ENCODE data around the gene BICDL2. TPM values are rescaled to one million over a fixed set of nuclear protein-coding genes. Genes with fewer than 3 reads are reported as not detected.
A peak's percentile ranks its signal among the peaks of the same experiment; 100 is the strongest.

BICDL2 gene
- total RNA-seq, 1 donor from 2014 or later, result 2.2 TPM

- no peak for DNase-seq (ENCODE audit: low spot score)
Observed at GRCh38 chr16:3049921-3050481, 13.3 kb upstream of the BICDL2 start.

DNA sequence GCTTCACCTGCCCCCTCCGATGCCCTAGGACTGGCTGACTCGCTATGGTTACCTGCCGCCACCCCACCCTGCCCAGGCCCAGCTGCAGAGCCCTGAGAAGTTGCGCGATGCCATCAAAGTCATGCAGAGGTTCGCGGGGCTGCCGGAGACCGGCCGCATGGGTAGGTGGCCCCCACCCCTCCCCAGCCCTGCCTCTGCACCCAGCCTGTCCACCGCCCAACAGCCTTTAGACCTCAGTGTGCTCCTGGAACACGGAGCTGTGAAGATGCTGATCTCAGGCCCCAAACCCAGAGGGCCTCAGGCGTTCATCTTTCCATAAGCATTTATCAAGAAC lies 10.6 kb upstream of the BICDL2 start:
- no peak for DNase-seq (ENCODE audit: low spot score)

GRCh38 chr16:3046641-3047386 lies 10.1 kb upstream of the BICDL2 start:
- DNase-seq (ENCODE audit: low spot score), result no peak

DNA sequence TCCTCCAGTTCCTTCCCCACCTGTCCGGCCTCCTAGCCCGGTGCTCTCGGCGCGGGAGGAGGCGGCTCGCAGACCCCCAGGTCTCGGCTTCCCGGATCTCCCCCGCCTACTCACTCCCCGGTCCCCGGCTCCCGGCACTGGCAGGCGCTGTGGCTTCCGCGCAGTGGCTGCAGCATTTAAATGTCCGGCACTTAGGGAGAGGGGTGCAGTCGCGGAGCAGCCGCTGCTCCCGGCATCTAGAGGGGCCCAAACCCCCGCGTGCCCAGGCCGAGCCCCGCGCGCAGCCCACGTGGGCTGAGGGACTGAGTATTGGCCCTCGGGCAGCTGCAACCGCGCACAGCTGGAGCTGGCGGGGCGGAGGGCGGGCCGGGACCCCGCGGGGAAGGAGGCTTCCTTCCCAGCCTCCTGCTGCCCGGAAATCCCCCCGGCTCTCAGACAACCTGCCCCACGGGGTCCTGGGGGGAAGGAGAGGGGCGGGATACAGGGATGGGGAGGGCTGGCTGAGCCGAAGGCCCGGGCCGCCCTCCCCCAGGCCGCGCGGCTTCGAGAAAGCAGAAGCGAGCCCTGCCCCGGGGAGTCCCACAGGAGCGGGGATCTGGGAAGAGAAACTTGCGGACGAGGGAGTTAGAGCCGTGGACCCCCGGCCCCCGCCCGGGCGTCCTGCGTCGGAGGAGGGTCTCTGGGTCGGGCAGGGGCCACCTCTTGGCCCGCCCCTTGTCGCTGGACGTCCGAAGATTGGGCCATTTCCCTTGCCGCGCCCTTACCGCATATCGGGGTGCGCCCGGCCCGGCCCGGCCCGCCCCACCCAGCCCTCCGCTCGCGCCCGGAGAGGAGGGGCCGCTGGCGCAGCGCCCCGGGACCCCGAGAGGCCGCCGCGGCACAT lies 9.3 kb upstream of the BICDL2 start, which contains the start of gene MMP25:
MMP25 (plus strand) TSS at position 804 of the 883 bp plus-strand sequence. CDS start 357 bp downstream, outside the sequence.
- no peak for DNase-seq (ENCODE audit: low spot score)

DNA sequence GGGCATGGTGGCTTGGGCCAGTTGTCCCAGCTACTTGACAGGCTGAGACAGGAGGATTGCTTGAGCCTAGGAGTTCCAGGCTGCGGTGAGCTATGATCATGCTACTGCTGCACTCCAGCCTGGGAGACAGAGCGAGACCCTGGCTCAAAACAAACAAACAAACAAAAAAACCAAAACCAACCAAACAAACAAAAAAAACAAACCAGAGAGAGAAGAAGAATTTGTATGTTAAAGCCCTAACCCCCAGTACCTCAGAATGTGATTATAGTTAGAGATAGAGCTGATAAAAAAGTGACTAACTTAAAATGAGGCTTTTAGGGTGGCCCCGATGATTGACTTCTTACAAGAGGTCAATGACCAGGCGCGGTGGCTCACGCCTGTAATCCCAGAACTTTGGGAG lies 8.0 kb upstream of the BICDL2 start:
- DNase-seq (ENCODE audit: low spot score), result no peak

- DNase-seq (ENCODE audit: low spot score), result no peak
Observed at GRCh38 chr16:3042376-3042775, 5.6 kb upstream of the BICDL2 start.

DNA sequence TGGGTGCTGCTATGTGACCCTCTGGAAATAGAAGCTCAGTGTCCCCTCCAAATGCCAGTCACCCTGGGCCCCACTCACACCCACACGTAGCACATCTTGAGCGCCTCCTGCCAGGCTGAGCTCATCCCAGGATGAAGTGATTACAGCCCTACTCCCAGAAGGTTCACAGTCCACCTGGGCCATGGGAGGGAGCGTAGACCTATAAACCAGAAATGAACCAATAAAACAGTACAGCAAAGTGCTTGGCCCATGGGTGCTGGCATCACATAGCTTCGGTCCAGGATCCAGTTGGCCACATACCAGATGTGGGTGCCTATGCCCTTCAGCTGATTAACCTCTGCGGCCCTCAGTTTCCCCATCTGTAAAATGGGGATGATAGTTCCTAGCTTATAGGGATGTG lies 2.2 kb upstream of the BICDL2 start:
- DNase-seq (ENCODE audit: low spot score), result no peak

DNA sequence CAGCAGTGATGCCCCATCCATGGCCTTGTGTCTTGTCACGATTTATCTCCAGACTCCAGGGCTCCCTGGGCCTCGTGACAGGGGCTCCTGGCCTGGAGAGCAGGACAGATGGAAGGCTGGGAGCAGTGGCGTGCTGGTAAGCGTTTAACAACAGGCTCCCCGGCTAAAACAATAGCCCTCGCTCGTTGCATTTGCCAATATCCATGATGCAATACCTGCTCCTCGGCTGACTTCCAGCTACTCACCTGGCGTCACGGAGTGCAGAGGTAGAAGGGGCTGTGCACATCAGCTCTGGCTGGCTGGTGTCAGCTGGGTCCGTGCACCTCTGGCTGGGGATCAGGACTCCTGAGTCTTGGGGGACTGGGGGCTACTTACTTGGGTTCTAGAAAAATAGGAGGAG lies 1.5 kb upstream of the BICDL2 start:
- no peak for DNase-seq (ENCODE audit: low spot score)

- no peak for DNase-seq (ENCODE audit: low spot score)
Observed at GRCh38 chr16:3035972-3036725, 595 bp downstream of the BICDL2 start.

DNA sequence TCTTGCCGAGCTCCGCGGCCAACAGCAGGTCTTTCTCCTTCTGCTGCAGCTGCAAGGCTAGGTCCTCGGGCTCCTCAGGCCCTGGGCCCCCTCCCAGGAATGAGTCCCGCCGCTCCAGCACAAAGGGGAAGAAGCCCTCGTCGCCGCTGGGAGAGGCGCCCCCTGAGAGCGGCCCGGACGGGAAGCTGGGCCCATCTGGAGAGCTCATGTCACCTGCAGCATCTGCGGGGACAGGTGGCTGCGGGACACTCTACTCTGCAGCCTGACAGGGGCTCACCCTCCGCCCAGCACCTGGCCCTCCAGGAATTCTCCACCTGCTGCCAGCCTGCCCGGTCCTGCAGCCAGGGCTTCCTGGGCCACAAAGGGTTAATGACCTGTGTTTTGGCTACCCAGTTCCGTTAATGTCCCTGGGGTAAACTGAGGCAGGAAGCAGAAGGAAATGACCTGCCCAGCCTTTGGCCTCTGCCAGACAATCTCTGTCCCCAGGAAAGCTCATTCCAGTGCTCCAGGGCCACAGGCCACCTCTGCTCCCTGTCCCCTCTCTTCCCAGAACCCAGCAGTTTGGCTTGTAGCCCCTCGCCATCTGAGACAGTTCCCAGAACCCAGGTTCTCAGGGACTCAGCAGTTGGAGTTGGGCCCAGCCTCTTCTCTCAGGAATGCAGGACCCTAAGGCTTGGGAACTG lies 1.3 kb downstream of the BICDL2 start:
- no peak for DNase-seq (ENCODE audit: low spot score)

DNA sequence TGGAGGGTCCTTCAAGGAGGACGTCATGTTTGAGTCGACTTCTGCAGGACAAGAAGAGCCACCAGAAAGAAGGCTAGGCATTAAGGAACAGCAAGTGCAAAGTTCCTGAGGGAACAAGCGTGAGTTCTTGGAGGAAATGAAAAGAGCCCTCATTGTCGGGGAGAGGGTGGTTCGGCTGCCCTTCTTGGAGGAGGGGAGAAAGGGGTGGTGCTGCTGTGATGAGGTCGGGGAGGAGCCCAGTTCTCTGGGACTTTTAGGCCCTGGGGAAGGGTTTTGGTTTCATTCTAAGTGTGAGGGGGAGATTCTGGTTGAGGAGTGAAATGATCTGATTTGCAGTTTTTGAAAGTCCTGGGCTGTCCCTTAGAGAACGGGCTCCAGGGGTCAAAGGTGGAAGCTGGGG lies 4.1 kb downstream of the BICDL2 start:
- no peak for DNase-seq (ENCODE audit: low spot score)

- DNase-seq (ENCODE audit: low spot score), result no peak
Observed at GRCh38 chr16:3030222-3031212, 6.2 kb downstream of the BICDL2 start.

DNA sequence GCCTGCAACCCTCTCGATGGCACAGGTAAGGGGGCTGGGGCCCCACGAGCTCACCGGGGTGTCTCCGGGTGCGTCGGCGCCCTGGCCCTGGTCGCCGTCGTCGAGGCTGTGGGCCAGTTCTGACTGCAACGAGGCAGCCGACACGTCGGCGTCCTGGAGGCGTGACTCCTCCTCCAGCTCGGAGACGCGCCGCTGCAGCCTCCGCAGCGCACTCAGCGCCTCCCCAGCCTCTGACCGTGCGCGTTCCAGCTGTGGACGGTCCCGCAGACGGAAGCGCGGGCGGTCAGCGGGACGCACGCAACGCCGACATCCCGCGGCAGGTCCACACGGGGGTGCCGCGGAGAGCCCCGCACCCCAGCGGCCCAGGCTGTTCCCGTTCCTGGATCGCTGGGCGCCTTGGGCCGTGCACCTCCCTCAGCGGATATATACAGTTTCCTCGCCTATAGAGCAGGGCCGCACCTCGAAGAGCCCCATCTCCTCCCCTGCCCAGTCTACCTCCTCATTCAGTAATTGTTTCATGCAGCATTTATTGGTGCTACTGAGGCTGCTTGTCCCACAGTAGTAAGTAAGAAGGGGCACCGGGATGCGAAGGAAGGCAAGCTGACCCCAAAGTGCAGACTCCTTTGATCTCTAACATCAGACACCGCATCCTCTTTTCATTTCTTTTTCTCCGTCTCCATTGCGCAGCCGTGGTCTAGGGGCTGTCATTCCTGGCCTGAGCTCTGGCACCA lies 7.1 kb downstream of the BICDL2 start:
- no peak for DNase-seq (ENCODE audit: low spot score)

DNA sequence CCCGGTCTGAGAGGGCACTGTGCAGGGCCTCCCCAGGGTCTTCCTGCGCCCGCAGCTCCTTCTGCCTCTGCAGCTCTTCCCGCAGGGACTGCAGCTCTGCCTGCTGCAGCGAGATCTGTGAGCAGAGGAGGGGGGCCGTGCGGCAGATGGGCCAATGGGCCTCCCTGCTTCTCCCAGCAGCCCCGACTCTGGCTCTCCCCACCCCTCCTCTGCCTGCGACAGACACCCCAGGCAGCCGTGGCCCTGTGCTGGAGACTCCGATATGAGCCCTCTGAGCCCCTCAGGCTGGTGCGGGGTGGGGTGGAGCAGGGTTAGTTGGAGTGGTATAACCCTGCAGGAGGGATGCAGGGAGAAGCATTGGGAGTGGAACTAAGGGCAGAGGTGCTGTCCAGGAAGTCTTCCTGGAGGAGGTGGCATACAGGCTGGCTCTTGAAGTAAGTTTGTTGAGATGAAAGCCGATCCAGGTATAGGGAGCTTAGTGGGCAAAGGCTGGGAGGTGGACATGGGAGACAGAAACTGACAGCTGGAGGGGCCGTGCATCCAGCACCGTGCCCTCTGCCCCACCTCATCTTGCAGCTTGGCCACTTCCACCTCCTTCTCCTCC lies 7.9 kb downstream of the BICDL2 start:
- no peak for DNase-seq (ENCODE audit: low spot score)

DNA sequence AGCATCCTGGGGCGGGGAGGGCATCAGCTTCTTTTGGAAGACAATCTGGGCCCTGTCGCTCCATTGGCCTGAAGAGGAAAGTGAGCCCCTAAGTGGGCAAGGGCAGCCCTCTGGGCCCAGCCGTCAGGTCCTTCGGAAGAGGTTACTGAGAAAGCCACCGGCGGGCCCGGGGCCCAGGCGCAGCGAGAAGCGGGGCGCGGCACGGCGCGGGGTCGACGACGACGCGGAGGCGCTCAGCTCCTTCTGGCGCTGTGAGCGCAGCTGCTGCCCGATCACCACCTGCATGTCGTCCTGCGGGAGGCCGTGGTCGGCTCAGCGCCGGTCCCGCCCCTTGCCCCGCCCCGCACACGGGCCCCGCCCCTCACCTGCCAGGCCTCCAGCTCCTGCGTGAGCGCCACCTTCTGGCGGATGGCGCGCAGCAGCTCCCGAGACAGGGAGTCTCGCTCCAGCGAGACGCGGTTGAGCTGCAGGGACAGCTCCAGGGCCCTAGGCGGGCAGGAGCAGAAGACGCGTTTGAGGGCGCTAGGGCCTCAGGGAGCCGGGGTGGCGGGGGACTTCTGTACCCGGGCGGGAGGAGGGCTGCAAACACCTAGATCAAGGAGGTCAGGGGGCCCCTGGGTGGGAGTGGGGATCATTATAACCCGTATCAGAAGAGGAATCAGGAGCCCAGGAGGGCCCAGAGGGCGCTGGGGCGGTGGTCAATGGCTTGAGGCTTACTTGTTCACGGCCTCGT lies 8.6 kb downstream of the BICDL2 start:
- DNase-seq (ENCODE audit: low spot score), result peak; percentile 68

- no peak for DNase-seq (ENCODE audit: low spot score)
Observed at GRCh38 chr16:3027489-3027795, 9.3 kb downstream of the BICDL2 start.

- no peak for DNase-seq (ENCODE audit: low spot score)
Observed at GRCh38 chr16:3026609-3027488, 9.9 kb downstream of the BICDL2 start.
